ENCODE data around the gene HOXC9. TPM values are rescaled to one million over a fixed set of nuclear protein-coding genes. Genes with fewer than 3 reads are reported as not detected.
A peak's percentile ranks its signal among the peaks of the same experiment; 100 is the strongest.

Gene HOXC9
- total RNA-seq, 1 experiment from 2014 or later, result 21.1 TPM

DNA sequence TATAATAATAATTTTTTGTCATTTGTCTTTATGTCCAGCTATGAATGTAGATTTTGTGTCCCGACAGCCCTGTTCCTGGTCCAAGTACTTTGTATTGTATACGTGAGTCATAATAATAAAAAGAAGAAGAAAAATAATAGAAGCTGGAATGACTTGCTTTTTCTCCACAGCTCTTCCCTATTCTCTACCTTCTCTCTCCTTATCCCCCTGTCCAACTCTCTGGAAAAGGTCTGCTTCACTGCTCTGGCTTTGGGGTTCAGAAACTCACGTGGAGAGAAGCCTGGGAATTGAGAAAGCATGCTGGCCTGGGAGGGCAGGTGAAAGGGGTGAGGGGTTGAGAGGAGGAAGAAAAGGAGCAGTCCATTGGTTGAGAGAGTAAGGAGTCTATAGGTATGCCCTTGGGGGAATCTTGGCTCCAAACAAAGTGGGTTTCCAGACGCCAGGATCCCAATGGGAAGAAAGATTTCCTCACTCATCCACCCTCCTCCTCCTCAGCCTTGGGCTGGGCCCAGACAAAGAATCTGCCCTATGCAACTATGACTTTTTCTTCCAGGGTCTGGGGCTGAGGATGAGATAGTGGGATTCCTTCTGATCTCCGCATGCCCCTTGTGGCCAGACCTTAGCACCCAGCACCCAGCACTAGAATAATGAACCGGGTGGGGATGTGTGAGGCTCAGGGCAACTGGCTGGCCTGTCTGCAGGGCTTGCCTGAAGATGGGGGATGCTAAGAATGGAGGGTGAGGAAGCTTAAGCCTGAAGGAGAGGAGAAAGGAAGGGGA lies 12.9 kb downstream of the HOXC9 start:
- ChIA-PET POLR2A (ENCODE audit: low non-redundant PET) (no interaction called here), CTCF (no interaction called here)
- no peak for DNase-seq (ENCODE audit: low spot score)
- no peak for TF ChIP-seq EZH2 (IDR thresholded peaks at IDR 0.05; ENCODE audit: borderline replicate concordance, low read depth, low read length, poor library complexity, severe bottlenecking)
- TF ChIP-seq, protein P1, sequence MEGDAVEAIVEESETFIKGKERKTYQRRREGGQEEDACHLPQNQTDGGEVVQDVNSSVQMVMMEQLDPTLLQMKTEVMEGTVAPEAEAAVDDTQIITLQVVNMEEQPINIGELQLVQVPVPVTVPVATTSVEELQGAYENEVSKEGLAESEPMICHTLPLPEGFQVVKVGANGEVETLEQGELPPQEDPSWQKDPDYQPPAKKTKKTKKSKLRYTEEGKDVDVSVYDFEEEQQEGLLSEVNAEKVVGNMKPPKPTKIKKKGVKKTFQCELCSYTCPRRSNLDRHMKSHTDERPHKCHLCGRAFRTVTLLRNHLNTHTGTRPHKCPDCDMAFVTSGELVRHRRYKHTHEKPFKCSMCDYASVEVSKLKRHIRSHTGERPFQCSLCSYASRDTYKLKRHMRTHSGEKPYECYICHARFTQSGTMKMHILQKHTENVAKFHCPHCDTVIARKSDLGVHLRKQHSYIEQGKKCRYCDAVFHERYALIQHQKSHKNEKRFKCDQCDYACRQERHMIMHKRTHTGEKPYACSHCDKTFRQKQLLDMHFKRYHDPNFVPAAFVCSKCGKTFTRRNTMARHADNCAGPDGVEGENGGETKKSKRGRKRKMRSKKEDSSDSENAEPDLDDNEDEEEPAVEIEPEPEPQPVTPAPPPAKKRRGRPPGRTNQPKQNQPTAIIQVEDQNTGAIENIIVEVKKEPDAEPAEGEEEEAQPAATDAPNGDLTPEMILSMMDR (conservative IDR thresholded peaks at IDR 0.05; ENCODE audit: low read depth, low read length), result peak; percentile 32; the same call in 1 of the 2 replicates
- Histone ChIP-seq H3K4me3 (ENCODE audit: low read depth, low read length, poor library complexity, severe bottlenecking) (no peak overlapping the region), H3K36me3 (ENCODE audit: insufficient read depth, low read length, poor library complexity, severe bottlenecking) (no peaks in the 10 kb centered on the region), H3K4me1 (ENCODE audit: insufficient read depth, low read length, poor library complexity, severe bottlenecking) (peaks cover 52% of the 10 kb centered on the region), H3K9me3 (ENCODE audit: low read depth, low read length, poor library complexity, severe bottlenecking) (no peaks in the 10 kb centered on the region), H3K27me3 (replicated peaks; ENCODE audit: insufficient read depth, low read depth, low read length, poor library complexity) (no peaks in the 10 kb centered on the region), H3K27ac (ENCODE audit: low read depth, low read length, poor library complexity, severe bottlenecking) (peak overlapping the region; percentile 25)
- no TSS peak for BruUV-seq (replicated peaks)
- intact Hi-C loops (cut with micrococcal nuclease; ENCODE audit: unreplicated experiment), result no loop called here

DNA sequence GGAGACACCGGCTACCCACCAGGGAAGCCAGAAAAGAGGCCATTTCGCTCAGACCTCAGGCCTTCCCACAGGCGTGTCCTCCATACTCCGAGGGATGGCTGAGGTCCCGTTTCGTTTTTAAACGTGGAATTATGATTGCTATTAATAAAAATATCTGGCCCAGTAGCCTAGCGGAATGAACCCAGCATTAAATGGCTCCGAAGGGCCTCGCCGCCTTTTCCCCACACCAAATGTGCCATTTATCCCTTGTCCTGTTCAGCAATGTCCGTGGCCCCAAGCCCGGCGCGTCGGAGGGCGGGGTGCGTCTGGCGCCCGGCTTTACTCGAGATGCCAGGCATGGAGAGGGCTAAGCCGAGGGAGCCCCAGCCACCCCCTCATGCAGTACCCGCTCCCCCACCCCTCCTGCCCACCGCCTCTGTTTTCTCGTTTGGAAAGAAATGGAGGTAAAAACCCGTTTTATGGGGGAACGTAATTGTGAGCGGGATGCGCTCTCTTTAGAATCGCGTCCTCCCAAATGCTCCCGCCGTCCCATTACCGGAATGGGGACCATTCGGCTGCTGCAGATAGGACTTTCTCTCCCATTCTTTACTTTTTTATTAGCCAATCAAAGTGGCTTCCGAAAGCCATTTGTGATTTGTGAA lies 14.5 kb downstream of the HOXC9 start:
- TF ChIP-seq, protein P1 (conservative IDR thresholded peaks at IDR 0.05; ENCODE audit: low read depth, low read length), result no peak
- no peak for TF ChIP-seq EZH2 (IDR thresholded peaks at IDR 0.05; ENCODE audit: borderline replicate concordance, low read depth, low read length, poor library complexity, severe bottlenecking)
- Histone ChIP-seq H3K4me3 (ENCODE audit: low read depth, low read length, poor library complexity, severe bottlenecking) (peak overlapping the region; percentile 24), H3K9me3 (ENCODE audit: low read depth, low read length, poor library complexity, severe bottlenecking) (no peaks in the 10 kb centered on the region), H3K27ac (ENCODE audit: low read depth, low read length, poor library complexity, severe bottlenecking) (peak overlapping the region; percentile 64), H3K36me3 (ENCODE audit: insufficient read depth, low read length, poor library complexity, severe bottlenecking) (no peaks in the 10 kb centered on the region), H3K27me3 (replicated peaks; ENCODE audit: insufficient read depth, low read depth, low read length, poor library complexity) (no peaks in the 10 kb centered on the region), H3K4me1 (ENCODE audit: insufficient read depth, low read length, poor library complexity, severe bottlenecking) (peaks cover 54% of the 10 kb centered on the region)
- DNase-seq (ENCODE audit: low spot score), result no peak
- no TSS peak for BruUV-seq (replicated peaks)
- intact Hi-C loops (cut with micrococcal nuclease; ENCODE audit: unreplicated experiment), result no loop called here
- POLR2A ChIA-PET (ENCODE audit: low non-redundant PET), result no interaction called here
- CTCF ChIA-PET, result interaction anchor here (1.7 kb wide), 1 partner anchor 18 kb away, joined by 6 read pairs; the partner anchor contains the start of gene HOXC5

DNA sequence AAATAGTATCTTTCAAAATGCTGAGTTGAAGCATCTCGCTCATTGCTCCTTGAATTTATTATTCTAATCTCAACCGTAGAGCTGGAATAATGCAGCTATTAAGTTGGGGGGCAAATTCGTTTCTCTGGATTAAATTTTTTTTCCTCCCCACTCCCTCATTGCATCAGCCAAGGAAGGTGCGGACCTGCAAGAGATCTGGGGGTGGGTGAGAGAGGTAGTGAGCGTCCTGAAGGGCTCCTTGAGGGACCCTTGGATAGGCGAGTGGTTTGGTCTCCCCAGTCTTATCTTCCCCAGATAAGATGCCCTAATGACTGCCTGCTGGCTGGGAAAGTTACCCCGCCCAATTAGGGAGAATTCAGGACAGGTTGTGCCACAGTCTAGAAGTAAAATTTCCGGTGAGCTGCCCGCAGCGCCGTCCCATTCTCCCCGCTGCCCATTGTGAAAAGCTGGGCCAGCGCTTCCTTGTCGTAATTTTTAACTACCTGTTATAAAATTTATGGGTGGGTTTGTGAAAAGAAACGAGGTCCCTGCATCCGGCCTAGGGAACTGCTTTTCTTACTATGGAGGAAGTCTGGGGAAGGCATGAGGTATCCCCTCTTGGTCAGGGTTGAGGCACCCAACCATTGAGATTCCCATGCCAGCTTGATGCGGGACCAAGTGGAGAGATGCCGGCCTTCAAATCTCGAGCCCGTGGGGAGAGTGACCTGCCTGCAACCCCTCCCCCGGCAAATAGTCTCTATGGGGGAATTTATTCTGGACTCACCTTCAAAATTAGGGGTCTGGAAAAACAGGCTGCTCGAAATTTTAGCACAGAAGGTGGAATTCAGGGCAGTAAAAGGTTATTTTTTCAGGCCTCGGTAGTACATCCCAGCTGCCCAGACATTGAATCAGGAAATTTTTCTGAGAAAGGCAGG lies 15.3 kb downstream of the HOXC9 start:
- Histone ChIP-seq H3K4me3 (ENCODE audit: low read depth, low read length, poor library complexity, severe bottlenecking) (peak overlapping the region; percentile 68), H3K27me3 (replicated peaks; ENCODE audit: insufficient read depth, low read depth, low read length, poor library complexity) (no peaks in the 10 kb centered on the region), H3K36me3 (ENCODE audit: insufficient read depth, low read length, poor library complexity, severe bottlenecking) (no peaks in the 10 kb centered on the region), H3K9me3 (ENCODE audit: low read depth, low read length, poor library complexity, severe bottlenecking) (no peaks in the 10 kb centered on the region), H3K27ac (ENCODE audit: low read depth, low read length, poor library complexity, severe bottlenecking) (peak overlapping the region; percentile 97), H3K4me1 (ENCODE audit: insufficient read depth, low read length, poor library complexity, severe bottlenecking) (peaks cover 52% of the 10 kb centered on the region)
- no peak for DNase-seq (ENCODE audit: low spot score)
- intact Hi-C loops (cut with micrococcal nuclease; ENCODE audit: unreplicated experiment), result no loop called here
- TF ChIP-seq, protein P1 (conservative IDR thresholded peaks at IDR 0.05; ENCODE audit: low read depth, low read length), result no peak
- TF ChIP-seq EZH2 (IDR thresholded peaks at IDR 0.05; ENCODE audit: borderline replicate concordance, low read depth, low read length, poor library complexity, severe bottlenecking), result no peak
- ChIA-PET POLR2A (ENCODE audit: low non-redundant PET) (no interaction called here), CTCF (interaction anchor here (1.7 kb wide), 1 partner anchor 17 kb away, joined by 6 read pairs; the partner anchor contains the start of gene HOXC5)
- no TSS peak for BruUV-seq (replicated peaks)
